Liver (tissue), 9 donors: ENCODE results near the gene KIF26B. TPM values are rescaled to one million over a fixed set of nuclear protein-coding genes. Genes with fewer than 3 reads are reported as not detected.

ENCODE experiments used
- DNase-seq: peaks from one replicate; pipeline ENCODE4 v3.0.0-alpha.2; 2017; ENCODE audit warnings: low spot score
- H3K27ac ChIP-seq, 2 donors: one replicate each; pipeline ENCODE4 v1.7.0; 2013; ENCODE audit warnings: inconsistent platforms in 2 of 2, low read length in 2 of 2, control low read depth in 1 of 2, low read depth in 1 of 2, mild to moderate bottlenecking in 1 of 2
- H3K27me3 ChIP-seq, 4 donors: one replicate each; pipeline versions ENCODE4 v1.6.1 to v1.7.0; 2013; ENCODE audit warnings: low read length in 3 of 4, inconsistent platforms in 1 of 4, mild to moderate bottlenecking in 1 of 4, moderate library complexity in 1 of 4; ENCODE audit not compliant: control insufficient read depth in 4 of 4, insufficient read depth in 4 of 4
- H3K36me3 ChIP-seq, 4 donors: one replicate each; pipeline versions ENCODE4 v1.6.1 to v1.7.0; 2013; ENCODE audit warnings: low read length in 3 of 4, mild to moderate bottlenecking in 3 of 4, low read depth in 1 of 4, moderate library complexity in 1 of 4; ENCODE audit not compliant: control insufficient read depth in 4 of 4, insufficient read depth in 3 of 4
- H3K4me1 ChIP-seq, 4 donors: one replicate each; pipeline versions ENCODE4 v1.6.1 to v1.7.0; 2013; ENCODE audit warnings: low read length in 3 of 4, mild to moderate bottlenecking in 3 of 4, moderate library complexity in 1 of 4; ENCODE audit not compliant: control insufficient read depth in 4 of 4, insufficient read depth in 4 of 4
- H3K4me3 ChIP-seq, 3 donors: one replicate each; pipeline versions ENCODE4 v1.6.1 to v1.7.0; 2013; ENCODE audit warnings: low read length in 3 of 3, control low read depth in 1 of 3, low read depth in 1 of 3, mild to moderate bottlenecking in 1 of 3
- H3K9ac ChIP-seq, 2 donors: one replicate each; pipeline ENCODE4 v1.7.0; 2013; ENCODE audit warnings: low read length in 2 of 2, mild to moderate bottlenecking in 2 of 2, moderate library complexity in 2 of 2, control low read depth in 1 of 2, low read depth in 1 of 2
- H3K9me3 ChIP-seq, 4 donors: one replicate each; pipeline versions ENCODE4 v1.6.1 to v1.7.0; 2013; ENCODE audit warnings: low read length in 3 of 4; ENCODE audit not compliant: control insufficient read depth in 4 of 4
- ATF3 ChIP-seq: IDR thresholded peaks from 2 replicates; pipeline ENCODE4 v1.6.1; 2016; ENCODE audit warnings: antibody characterized with exemption
- CTCF ChIP-seq: fragments of 150-350 bp; IDR thresholded peaks from 2 replicates; pipeline ENCODE4 v1.5.1; 2017; ENCODE audit warnings: improper control_type of control experiment, low read depth, low read length; ENCODE audit not compliant: missing input control
- FOXA1 ChIP-seq: IDR thresholded peaks from 2 replicates; pipeline ENCODE4 v1.6.1; 2016; ENCODE audit warnings: antibody characterized with exemption
- FOXA2 ChIP-seq: IDR thresholded peaks from 2 replicates; pipeline ENCODE4 v1.6.1; 2016; ENCODE audit warnings: antibody characterized with exemption
- GABPA ChIP-seq, 2 donors: IDR thresholded peaks in 1 of 2; conservative IDR thresholded peaks in 1 of 2; 2 replicates each; pipeline ENCODE4 v1.6.1; 2016; ENCODE audit warnings: antibody characterized with exemption in 2 of 2, mild to moderate bottlenecking in 1 of 2, moderate library complexity in 1 of 2
- HNF4A ChIP-seq, 2 donors: conservative IDR thresholded peaks; 2 replicates each; pipeline ENCODE4 v1.6.1; 2016; ENCODE audit warnings: antibody characterized with exemption in 2 of 2, mild to moderate bottlenecking in 2 of 2
- HNF4G ChIP-seq: IDR thresholded peaks from 2 replicates; pipeline ENCODE4 v1.6.1; 2016; ENCODE audit warnings: antibody characterized with exemption
- JUND ChIP-seq, 2 donors: IDR thresholded peaks; 2 replicates each; pipeline ENCODE4 v1.6.1; 2016; ENCODE audit warnings: antibody characterized with exemption in 2 of 2
- MAX ChIP-seq: IDR thresholded peaks from 2 replicates; pipeline ENCODE4 v1.6.1; 2016; ENCODE audit warnings: antibody characterized with exemption
- NR2F2 ChIP-seq: IDR thresholded peaks from 2 replicates; pipeline ENCODE4 v1.6.1; 2016; ENCODE audit warnings: antibody characterized with exemption
- RAD21 ChIP-seq, 2 donors: IDR thresholded peaks; 2 replicates each; pipeline ENCODE4 v1.6.1; 2016; ENCODE audit warnings: antibody characterized with exemption in 2 of 2, mild to moderate bottlenecking in 2 of 2
- REST ChIP-seq: IDR thresholded peaks from 2 replicates; pipeline ENCODE4 v1.6.1; 2016; ENCODE audit warnings: antibody characterized with exemption, mild to moderate bottlenecking
- RXRA ChIP-seq, 2 donors: IDR thresholded peaks; 2 replicates each; pipeline ENCODE4 v1.6.1; 2017 to 2018; ENCODE audit warnings: antibody characterized with exemption in 2 of 2, mild to moderate bottlenecking in 1 of 2
- SP1 ChIP-seq: IDR thresholded peaks from 2 replicates; pipeline ENCODE4 v1.6.1; 2018; ENCODE audit warnings: antibody characterized with exemption, mild to moderate bottlenecking
- TAF1 ChIP-seq: conservative IDR thresholded peaks from 2 replicates; pipeline ENCODE4 v1.6.1; 2016; ENCODE audit warnings: antibody characterized with exemption, mild to moderate bottlenecking
- YY1 ChIP-seq: IDR thresholded peaks from 2 replicates; pipeline ENCODE4 v1.6.1; 2016; ENCODE audit warnings: antibody characterized with exemption, mild to moderate bottlenecking
- WGBS: extraction: QIAGEN DNeasy Blood & Tissue Kit; methylation state at CpG from one replicate; pipeline ENCODE4 v1.1.7; 2013; 5-methylcytosine and 5-hydroxymethylcytosine counted together
- polyA plus RNA-seq, 2 donors: library from polyadenylated mRNA; stranded (reverse) in 1 of 2; unstranded in 1 of 2; fragments of 200-250 nt in 1 of 2; fragments of >200 nt in 1 of 2; fragmentation: Nextera tagmentation in 1 of 2; extraction: Ambion mirVana in 1 of 2; gene quantifications; one replicate each; pipeline versions ENCODE4 v1.2.1 to v1.2.3, GENCODE V29; 2013 to 2015
- total RNA-seq, 2 donors: library from RNA; depleted of rRNA; stranded (reverse); fragments of >200 nt; gene quantifications; one replicate each; pipeline ENCODE4 v1.2.3, GENCODE V29; 2014
- TF ChIP-seq, protein P1 (sequence below): IDR thresholded peaks from 2 replicates; pipeline ENCODE4 v1.6.1; 2016; ENCODE audit warnings: antibody characterized with exemption
- donor health status: healthy.
- donor health status: healthy.
- donor health status: healthy.
- donor health status: healthy.
- donor health status: healthy.

KIF26B gene
- total and polyA plus RNA-seq, 4 donors = 0.10 to 1.7 (median 0.34) TPM

GRCh38 chr1:245558069-245558468, 403.3 kb downstream of the KIF26B start:
- no peak for DNase-seq
- Histone ChIP-seq H3K27me3 (no peaks in the 10 kb centered on the region), H3K4me1 (no peaks in the 10 kb centered on the region), H3K36me3 (no peaks in the 10 kb centered on the region), H3K4me3 (no peak overlapping the region), H3K9me3 (no peaks in the 10 kb centered on the region), H3K9ac (no peak overlapping the region), H3K27ac (no peak overlapping the region)
- 66% methylated on average over 5 of the region's 5 CpGs for WGBS
- no peak for TF ChIP-seq NR2F2
- TF ChIP-seq REST = no peak
- no peak for TF ChIP-seq RAD21 (IDR thresholded peaks at IDR 0.05)
- no peak for TF ChIP-seq HNF4G
- TF ChIP-seq RXRA (IDR thresholded peaks at IDR 0.05) = no peak
- no peak for TF ChIP-seq HNF4A (conservative IDR thresholded peaks at IDR 0.05)
- TF ChIP-seq SP1 = no peak
- TF ChIP-seq CTCF = no peak
- no peak for TF ChIP-seq MAX
- TF ChIP-seq GABPA (IDR thresholded peaks at IDR 0.05 in 1 of 2, conservative IDR thresholded peaks at IDR 0.05 in 1 of 2) = no peak

- H3K9me3 ChIP-seq = no peaks in the 10 kb centered on the region
- H3K36me3 ChIP-seq = no peaks in the 10 kb centered on the region
- H3K9ac ChIP-seq = no peak overlapping the region
- no peaks in the 10 kb centered on the region for H3K4me1 ChIP-seq
- no peaks in the 10 kb centered on the region for H3K27me3 ChIP-seq
- H3K27ac ChIP-seq = no peak overlapping the region
- WGBS = 90% methylated on average over 12 of the region's 12 CpGs
- no peak for DNase-seq
- H3K4me3 ChIP-seq = no peak overlapping the region
- TF ChIP-seq TAF1 (no peak), HNF4A (conservative IDR thresholded peaks at IDR 0.05) (no peak), FOXA2 (no peak), MAX (no peak), NR2F2 (no peak), YY1 (no peak), FOXA1 (no peak), HNF4G (no peak), ATF3 (no peak), CTCF (no peak), RAD21 (IDR thresholded peaks at IDR 0.05) (no peak), GABPA (IDR thresholded peaks at IDR 0.05 in 1 of 2, conservative IDR thresholded peaks at IDR 0.05 in 1 of 2) (no peak), JUND (IDR thresholded peaks at IDR 0.05) (no peak), SP1 (no peak), RXRA (IDR thresholded peaks at IDR 0.05) (no peak), REST (no peak)
- TF ChIP-seq, protein P1, sequence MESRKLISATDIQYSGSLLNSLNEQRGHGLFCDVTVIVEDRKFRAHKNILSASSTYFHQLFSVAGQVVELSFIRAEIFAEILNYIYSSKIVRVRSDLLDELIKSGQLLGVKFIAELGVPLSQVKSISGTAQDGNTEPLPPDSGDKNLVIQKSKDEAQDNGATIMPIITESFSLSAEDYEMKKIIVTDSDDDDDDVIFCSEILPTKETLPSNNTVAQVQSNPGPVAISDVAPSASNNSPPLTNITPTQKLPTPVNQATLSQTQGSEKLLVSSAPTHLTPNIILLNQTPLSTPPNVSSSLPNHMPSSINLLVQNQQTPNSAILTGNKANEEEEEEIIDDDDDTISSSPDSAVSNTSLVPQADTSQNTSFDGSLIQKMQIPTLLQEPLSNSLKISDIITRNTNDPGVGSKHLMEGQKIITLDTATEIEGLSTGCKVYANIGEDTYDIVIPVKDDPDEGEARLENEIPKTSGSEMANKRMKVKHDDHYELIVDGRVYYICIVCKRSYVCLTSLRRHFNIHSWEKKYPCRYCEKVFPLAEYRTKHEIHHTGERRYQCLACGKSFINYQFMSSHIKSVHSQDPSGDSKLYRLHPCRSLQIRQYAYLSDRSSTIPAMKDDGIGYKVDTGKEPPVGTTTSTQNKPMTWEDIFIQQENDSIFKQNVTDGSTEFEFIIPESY = no peak
These were observed 405.6 kb downstream of the KIF26B start for GRCh38 chr1:245560316-245560859.
